Measurements from ENCODE around the gene MRPL27. TPM values are rescaled to one million over a fixed set of nuclear protein-coding genes. Genes with fewer than 3 reads are reported as not detected.

MRPL27 gene
- total RNA-seq (10 to 100 TPM; 52.5 to 53.8 TPM), polyA plus RNA-seq (ENCODE audit: insufficient read length in 6 of 6) (10 to 100 TPM; 53.9 to 60.1 (median 56.4) TPM)
- long read RNA-seq, donor 1, transcript MRPL27-201 (4 exons, 716 nt) = major isoform, 52 of 86 reads
- long read RNA-seq, donor 1, partial matches to known transcripts = 30 of 86 reads
- long read RNA-seq, donor 1, other reads (novel, unspliced or antisense) = 0 of 86 reads
- long read RNA-seq, donor 2, transcript MRPL27-201 (4 exons, 716 nt) = major isoform, 51 of 90 reads
- long read RNA-seq, donor 2, partial matches to known transcripts = 35 of 90 reads
- long read RNA-seq, donor 2, other reads (novel, unspliced or antisense) = 0 of 90 reads
- long read RNA-seq, donor 3, transcript MRPL27-201 (4 exons, 716 nt) = major isoform, 49 of 60 reads
- long read RNA-seq, donor 3, partial matches to known transcripts = 9 of 60 reads
- long read RNA-seq, donor 3, other reads (novel, unspliced or antisense) = 0 of 60 reads
- long read RNA-seq, donor 4, transcript MRPL27-201 (4 exons, 716 nt) = major isoform, 51 of 56 reads
- long read RNA-seq, donor 4, partial matches to known transcripts = 0 of 56 reads
- long read RNA-seq, donor 4, other reads (novel, unspliced or antisense) = 4 of 56 reads
- long read RNA-seq, donor 5, transcript MRPL27-201 (4 exons, 716 nt) = major isoform, 44 of 77 reads
- long read RNA-seq, donor 5, partial matches to known transcripts = 31 of 77 reads
- long read RNA-seq, donor 5, other reads (novel, unspliced or antisense) = 0 of 77 reads
- long read RNA-seq, donor 6, transcript MRPL27-202 (3 exons, 2,441 nt) = minor isoform, 6 of 71 reads
- long read RNA-seq, donor 6, transcript MRPL27-201 (4 exons, 716 nt) = major isoform, 47 of 71 reads
- long read RNA-seq, donor 6, partial matches to known transcripts = 18 of 71 reads
- long read RNA-seq, donor 6, other reads (novel, unspliced or antisense) = 0 of 71 reads
- long read RNA-seq, donor 7, transcript MRPL27-201 (4 exons, 716 nt) = major isoform, 43 of 49 reads
- long read RNA-seq, donor 7, partial matches to known transcripts = 5 of 49 reads
- long read RNA-seq, donor 7, other reads (novel, unspliced or antisense) = 0 of 49 reads
- long read RNA-seq, donor 8, transcript MRPL27-201 (4 exons, 716 nt) = major isoform, 35 of 41 reads
- long read RNA-seq, donor 8, partial matches to known transcripts = 5 of 41 reads
- long read RNA-seq, donor 8, other reads (novel, unspliced or antisense) = 0 of 41 reads
- long read RNA-seq, donor 9, partial matches to known transcripts = 0 of 1 reads
- long read RNA-seq, donor 9, other reads (novel, unspliced or antisense) = 0 of 1 reads
- long read RNA-seq, donor 10, transcript MRPL27-201 (4 exons, 716 nt) = major isoform, 120 of 125 reads
- long read RNA-seq, donor 10, partial matches to known transcripts = 3 of 125 reads
- long read RNA-seq, donor 10, other reads (novel, unspliced or antisense) = 2 of 125 reads
- long read RNA-seq, donor 11 = 0 reads
- long read RNA-seq, donor 12, transcript MRPL27-201 (4 exons, 716 nt) = major isoform, 31 of 47 reads
- long read RNA-seq, donor 12, partial matches to known transcripts = 13 of 47 reads
- long read RNA-seq, donor 12, other reads (novel, unspliced or antisense) = 0 of 47 reads

- ATAC-seq = peak; percentile 97
- peak within 1 kb of the TSS; percentile 91 for H3K27ac ChIP-seq
- no peaks in the 10 kb centered on the region for H3K9me3 ChIP-seq
- TF ChIP-seq CTCF (IDR thresholded peaks at IDR 0.05) = no peak
- H3K4me1 ChIP-seq = peaks cover 9 to 19% of the 10 kb centered on the region in 2 donors
- DNase-seq = peak; percentile 89 to 96 (median 92)
- intact Hi-C loops (cut with DNase I) = no loop called here
- H3K4me3 ChIP-seq = peak within 1 kb of the TSS; percentile 64 to 69
- no peaks in the 10 kb centered on the region for H3K27me3 ChIP-seq
- peaks cover 0 to 28% of the 10 kb centered on the region in 2 donors for H3K36me3 ChIP-seq
Measured at GRCh38 chr17:50372758-50373556, at the start of gene MRPL27, which contains the start of gene EME1. MRPL27 (minus strand) TSS chr17:50373184; CDS start chr17:50373170, 14 bp downstream. EME1 (plus strand) TSS chr17:50373229; CDS start chr17:50375209, 1,980 bp downstream.

GRCh38 chr17:50422738-50423137 is 49.8 kb upstream of the MRPL27 start:
- DNase-seq (no peak), ATAC-seq (no peak)
- no peak overlapping the region for H3K27ac ChIP-seq
- no peaks in the 10 kb centered on the region for H3K36me3 ChIP-seq
- peaks cover 20 to 65% of the 10 kb centered on the region in 2 donors for H3K4me1 ChIP-seq
- no peak for TF ChIP-seq CTCF (IDR thresholded peaks at IDR 0.05)
- intact Hi-C loops (cut with DNase I) = no loop called here
- no peak overlapping the region for H3K4me3 ChIP-seq
- H3K9me3 ChIP-seq = no peaks in the 10 kb centered on the region
- no peaks in the 10 kb centered on the region for H3K27me3 ChIP-seq

- DNase-seq (no peak), ATAC-seq (no peak)
- no peaks in the 10 kb centered on the region for H3K9me3 ChIP-seq
- H3K4me3 ChIP-seq = peak overlapping the region in 1 of 2 donors; percentile 13
- H3K27me3 ChIP-seq = no peaks in the 10 kb centered on the region
- intact Hi-C loops (cut with DNase I) = no loop called here
- H3K27ac ChIP-seq = peak overlapping the region; percentile 45 to 72
- H3K36me3 ChIP-seq = no peaks in the 10 kb centered on the region
- H3K4me1 ChIP-seq = peaks cover 20 to 53% of the 10 kb centered on the region in 2 donors
- no peak for TF ChIP-seq CTCF (IDR thresholded peaks at IDR 0.05)
Measured at GRCh38 chr17:50421308-50422051, 48.5 kb upstream of the MRPL27 start.
